ENCODE measurements around the gene TCF7L2.

Gene TCF7L2

GRCh38 chr10:113126229-113127201 lies 176.5 kb downstream of the TCF7L2 start:
- peak; percentile 80 for DNase-seq (ENCODE audit: low spot score)

GRCh38 chr10:113127261-113127900 lies 177.3 kb downstream of the TCF7L2 start:
- no peak for DNase-seq (ENCODE audit: low spot score)

GRCh38 chr10:113127901-113128283 lies 177.8 kb downstream of the TCF7L2 start:
- no peak for DNase-seq (ENCODE audit: low spot score)

GRCh38 chr10:113128450-113129070 lies 178.5 kb downstream of the TCF7L2 start:
- no peak for DNase-seq (ENCODE audit: low spot score)

- DNase-seq (ENCODE audit: low spot score), result no peak
Measured at GRCh38 chr10:113129117-113129516, 179.1 kb downstream of the TCF7L2 start.

GRCh38 chr10:113130014-113130641 lies 180.1 kb downstream of the TCF7L2 start:
- DNase-seq (ENCODE audit: low spot score), result no peak

GRCh38 chr10:113131613-113132261 lies 181.7 kb downstream of the TCF7L2 start:
- no peak for DNase-seq (ENCODE audit: low spot score)

GRCh38 chr10:113132591-113133121 lies 182.6 kb downstream of the TCF7L2 start:
- DNase-seq (ENCODE audit: low spot score), result no peak

GRCh38 chr10:113133497-113134115 lies 183.6 kb downstream of the TCF7L2 start:
- no peak for DNase-seq (ENCODE audit: low spot score)

- DNase-seq (ENCODE audit: low spot score), result no peak
Measured at GRCh38 chr10:113135025-113135424, 185.0 kb downstream of the TCF7L2 start.

- no peak for DNase-seq (ENCODE audit: low spot score)
Measured at GRCh38 chr10:113137941-113138685, 188.1 kb downstream of the TCF7L2 start.

- no peak for DNase-seq (ENCODE audit: low spot score)
Measured at GRCh38 chr10:113138937-113139585, 189.0 kb downstream of the TCF7L2 start.

GRCh38 chr10:113139699-113140098 lies 189.7 kb downstream of the TCF7L2 start:
- peak; percentile 16 for DNase-seq (ENCODE audit: low spot score)

- no peak for DNase-seq (ENCODE audit: low spot score)
Measured at GRCh38 chr10:113140143-113141011, 190.3 kb downstream of the TCF7L2 start.

GRCh38 chr10:113142601-113143362 lies 192.7 kb downstream of the TCF7L2 start:
- no peak for DNase-seq (ENCODE audit: low spot score)

- no peak for DNase-seq (ENCODE audit: low spot score)
Measured at GRCh38 chr10:113144576-113144975, 194.5 kb downstream of the TCF7L2 start.

- DNase-seq (ENCODE audit: low spot score), result no peak
Measured at GRCh38 chr10:113148071-113148825, 198.2 kb downstream of the TCF7L2 start.

Data from RKO (cell line).